GM19372 (cell line): ENCODE measurements around the gene GOLGA8J.
"Not testable (repeated sequence)": the region's sequence is repeated elsewhere in the genome, so short reads cannot be mapped to it uniquely, and the experiment has no call there.

Experiments
- ATAC-seq: cut with Tn5 transposase; IDR thresholded peaks from one replicate; pipeline ENCODE4 v1.9.1; 2021; ENCODE audit warnings: mild to moderate bottlenecking, low read depth, moderate library complexity; ENCODE audit not compliant: unreplicated experiment

The GOLGA8J gene, protein sequence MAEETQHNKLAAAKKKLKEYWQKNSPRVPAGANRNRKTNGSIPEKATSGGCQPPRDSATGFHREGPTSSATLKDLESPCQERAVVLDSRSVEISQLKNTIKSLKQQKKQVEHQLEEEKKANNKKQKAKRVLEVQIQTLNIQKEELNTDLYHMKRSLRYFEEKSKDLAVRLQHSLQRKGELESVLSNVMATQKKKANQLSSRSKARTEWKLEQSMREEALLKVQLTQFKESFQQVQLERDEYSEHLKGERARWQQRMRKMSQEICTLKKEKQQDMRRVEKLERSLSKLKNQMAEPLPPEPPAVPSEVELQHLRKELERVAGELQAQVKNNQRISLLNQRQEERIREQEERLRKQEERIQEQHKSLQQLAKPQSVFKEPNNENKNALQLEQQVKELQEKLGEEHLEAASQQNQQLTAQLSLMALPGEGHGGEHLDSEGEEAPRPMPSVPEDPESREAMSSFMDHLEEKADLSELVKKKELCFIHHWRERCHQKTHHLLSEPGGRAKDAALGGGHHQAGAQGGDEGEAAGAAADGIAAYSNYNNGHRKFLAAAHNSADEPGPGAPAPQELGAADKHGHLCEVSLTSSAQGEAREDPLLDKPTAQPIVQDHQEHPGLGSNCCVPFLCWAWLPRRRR

GRCh38 chr15:30082655-30083054, at the start of gene GOLGA8J:
TSS of gene GOLGA8J (plus strand) at chr15:30082955. CDS start at chr15:30083053, 98 bp downstream.
- ATAC-seq = not testable (repeated sequence)

GRCh38 chr15:30033211-30033610, 49.5 kb upstream of the GOLGA8J start:
- no peak for ATAC-seq

GRCh38 chr15:30033763-30034162, 49.0 kb upstream of the GOLGA8J start:
- no peak for ATAC-seq

GRCh38 chr15:30036036-30036703, 46.6 kb upstream of the GOLGA8J start:
- ATAC-seq = no peak

GRCh38 chr15:30038667-30039523, 43.9 kb upstream of the GOLGA8J start:
- no peak for ATAC-seq

DNA sequence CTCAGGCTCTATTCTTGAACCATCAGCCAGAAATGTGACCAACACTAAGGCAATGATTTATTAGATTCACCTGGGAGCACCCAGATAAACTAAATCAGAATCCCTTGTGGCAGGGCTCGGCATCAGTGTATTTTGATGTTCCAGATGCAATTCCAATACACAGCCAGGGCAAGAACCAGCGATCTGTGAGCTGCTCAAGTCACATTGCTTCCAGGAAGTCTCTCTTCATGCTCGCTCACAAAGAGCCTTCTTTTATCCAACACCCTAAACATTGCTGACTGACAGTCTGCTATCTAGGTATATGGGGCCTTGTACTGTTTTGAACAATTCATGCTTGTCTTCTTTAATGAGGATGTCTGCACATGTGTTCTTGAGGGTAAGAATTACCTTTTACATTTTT, 40.9 kb upstream of the GOLGA8J start:
- ATAC-seq = no peak

GRCh38 chr15:30042556-30042955, 40.2 kb upstream of the GOLGA8J start:
- no peak for ATAC-seq

DNA sequence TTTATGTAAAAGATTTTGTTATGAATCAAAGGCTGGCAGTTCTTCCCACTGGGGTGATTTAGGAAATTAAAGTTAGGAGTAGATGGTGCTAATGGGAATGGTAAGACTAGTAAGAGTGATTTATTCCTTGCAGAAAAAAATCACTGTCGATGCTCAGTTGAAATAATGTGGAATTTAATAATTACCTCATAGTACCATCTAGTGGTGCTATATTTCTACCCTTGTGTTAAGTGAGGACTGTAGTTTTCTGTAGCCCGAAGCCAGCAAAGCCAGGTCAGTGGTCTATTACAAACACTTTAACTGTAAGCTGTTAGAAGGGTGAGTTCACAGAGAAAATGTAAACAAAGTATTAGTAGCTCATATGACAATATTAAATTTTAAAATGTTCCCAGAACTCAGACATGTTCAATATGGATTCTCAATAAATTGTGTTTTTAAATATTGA, 39.5 kb upstream of the GOLGA8J start:
- no peak for ATAC-seq

- no peak for ATAC-seq
Observed at GRCh38 chr15:30044377-30044776, 38.4 kb upstream of the GOLGA8J start.

DNA sequence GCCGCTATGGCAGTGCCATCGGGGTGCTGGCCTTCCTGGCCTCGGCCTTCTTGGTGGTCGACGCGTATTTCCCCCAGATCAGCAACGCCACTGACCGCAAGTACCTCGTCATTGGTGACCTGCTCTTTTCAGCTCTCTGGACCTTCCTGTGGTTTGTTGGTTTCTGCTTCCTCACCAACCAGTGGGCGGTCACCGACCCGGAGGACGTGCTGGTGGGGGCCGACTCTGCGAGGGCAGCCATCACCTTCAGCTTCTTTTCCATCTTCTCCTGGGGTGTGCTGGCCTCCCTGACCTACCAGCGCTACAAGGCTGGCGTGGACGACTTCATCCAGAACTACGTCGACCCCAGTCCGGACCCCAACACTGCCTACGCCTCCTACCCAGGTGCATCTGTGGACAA, 37.9 kb upstream of the GOLGA8J start:
- not testable (repeated sequence) for ATAC-seq

DNA sequence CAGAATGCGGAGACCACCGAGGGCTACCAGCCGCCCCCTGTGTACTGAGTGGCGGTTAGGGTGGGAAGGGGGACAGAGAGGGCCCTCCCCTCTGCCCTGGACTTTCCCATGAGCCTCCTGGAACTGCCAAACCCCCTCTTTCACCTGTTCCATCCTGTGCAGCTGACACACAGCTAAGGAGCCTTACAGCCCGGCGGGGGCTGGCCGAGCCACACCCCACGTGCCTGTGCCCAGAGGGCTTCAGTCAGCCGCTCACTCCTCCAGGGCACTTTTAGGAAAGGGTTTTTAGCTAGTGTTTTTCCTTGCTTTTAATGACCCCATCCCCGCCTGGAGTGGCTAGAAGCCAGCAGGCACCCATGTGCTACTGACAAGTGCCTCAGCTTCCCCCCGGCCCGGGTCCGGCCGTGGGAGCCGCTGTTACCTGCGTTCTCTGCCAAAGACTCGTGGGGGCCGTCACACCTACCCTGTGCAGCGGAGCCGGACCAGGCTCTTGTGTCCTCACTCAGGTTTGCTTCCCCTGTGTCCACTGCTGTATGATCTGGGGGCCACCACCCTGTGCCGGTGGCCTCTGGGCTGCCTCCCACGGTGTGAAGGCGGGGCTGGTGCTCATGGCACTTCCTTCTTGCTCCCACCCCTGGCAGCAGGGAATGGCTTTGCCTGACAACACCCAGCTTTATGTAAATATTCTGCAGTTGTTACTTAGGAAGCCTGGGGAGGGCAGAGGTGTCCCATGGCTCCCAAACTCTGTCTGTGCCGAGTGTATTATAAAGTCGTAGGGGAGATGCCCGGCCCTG, 37.3 kb upstream of the GOLGA8J start:
- ATAC-seq = not testable (repeated sequence)

- ATAC-seq = no peak
Observed at GRCh38 chr15:30046430-30046829, 36.3 kb upstream of the GOLGA8J start.

DNA sequence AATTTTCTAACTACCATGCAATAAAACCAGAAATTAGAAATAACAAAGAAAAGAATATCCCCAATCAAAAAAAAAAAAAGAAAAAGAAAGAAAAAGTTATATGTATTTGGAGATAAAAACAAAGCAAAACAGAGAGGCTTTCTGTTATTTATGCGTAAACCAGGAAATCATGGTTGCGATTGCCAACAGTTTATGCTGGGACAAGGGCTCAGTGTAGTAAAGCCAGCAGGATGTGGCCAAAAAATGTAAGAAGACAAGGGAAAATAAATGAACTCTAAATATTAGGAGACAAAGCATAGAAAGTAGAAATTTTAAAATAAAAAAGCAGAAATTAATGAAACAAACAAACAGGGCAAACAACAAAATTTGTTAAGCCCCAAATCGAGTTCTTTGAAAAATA, 27.2 kb upstream of the GOLGA8J start:
- ATAC-seq = no peak

DNA sequence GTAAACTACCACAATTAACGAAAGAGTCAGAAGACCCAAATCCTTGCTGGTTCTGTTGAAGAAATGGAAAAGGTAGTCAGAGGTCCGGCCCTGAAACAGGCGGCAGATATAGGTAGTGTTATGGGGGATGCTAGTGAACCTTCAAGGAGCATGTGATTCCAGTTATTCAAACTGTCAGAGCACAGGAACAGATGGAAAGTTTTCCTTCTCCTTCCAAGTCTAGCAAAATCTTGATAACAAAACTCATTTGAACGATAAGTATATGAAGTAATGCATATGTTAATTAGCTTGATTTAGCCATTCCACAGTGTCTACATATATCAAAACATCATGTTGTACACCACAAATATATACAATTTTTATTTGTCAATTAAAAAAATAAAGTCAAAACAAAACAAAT, 26.6 kb upstream of the GOLGA8J start:
- no peak for ATAC-seq

DNA sequence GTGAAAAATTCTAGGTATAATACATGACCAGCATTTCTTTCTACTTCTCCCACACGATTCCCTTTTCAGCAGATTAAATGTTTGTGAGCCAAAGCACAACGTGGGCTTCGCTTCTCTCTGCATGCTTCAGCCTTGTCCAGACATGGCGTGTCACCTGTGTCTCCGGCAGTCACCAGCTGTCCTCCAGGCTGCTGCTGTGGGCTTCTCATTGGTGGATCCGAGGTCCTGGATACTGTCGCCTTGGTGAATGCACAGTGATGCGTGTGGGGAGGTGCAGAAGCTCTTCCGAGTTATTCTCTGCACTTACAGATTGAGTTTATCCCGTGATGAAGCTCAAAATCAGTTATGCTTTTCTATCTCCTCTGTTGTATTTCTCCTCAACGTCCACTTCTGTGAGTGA, 23.0 kb upstream of the GOLGA8J start:
- no peak for ATAC-seq

DNA sequence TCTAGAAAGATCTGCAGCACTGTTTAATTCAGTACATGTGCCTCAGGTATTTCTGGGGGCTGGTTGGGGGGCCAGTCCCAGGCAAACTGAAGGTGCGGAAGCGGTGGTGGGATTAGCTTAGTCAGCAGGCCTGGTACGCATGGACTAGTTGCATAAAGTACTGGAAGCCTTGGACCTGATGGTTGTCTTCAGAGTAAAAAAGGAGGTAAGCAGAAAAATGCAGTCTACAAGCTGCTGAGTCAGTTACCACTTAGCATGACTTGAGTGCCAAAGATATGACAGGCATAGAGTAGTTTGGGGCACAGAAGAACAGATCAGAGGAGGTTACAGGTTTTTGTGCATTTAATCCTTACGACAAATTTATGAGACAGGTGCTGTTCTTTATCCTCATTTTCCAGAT, 19.9 kb upstream of the GOLGA8J start:
- no peak for ATAC-seq

DNA sequence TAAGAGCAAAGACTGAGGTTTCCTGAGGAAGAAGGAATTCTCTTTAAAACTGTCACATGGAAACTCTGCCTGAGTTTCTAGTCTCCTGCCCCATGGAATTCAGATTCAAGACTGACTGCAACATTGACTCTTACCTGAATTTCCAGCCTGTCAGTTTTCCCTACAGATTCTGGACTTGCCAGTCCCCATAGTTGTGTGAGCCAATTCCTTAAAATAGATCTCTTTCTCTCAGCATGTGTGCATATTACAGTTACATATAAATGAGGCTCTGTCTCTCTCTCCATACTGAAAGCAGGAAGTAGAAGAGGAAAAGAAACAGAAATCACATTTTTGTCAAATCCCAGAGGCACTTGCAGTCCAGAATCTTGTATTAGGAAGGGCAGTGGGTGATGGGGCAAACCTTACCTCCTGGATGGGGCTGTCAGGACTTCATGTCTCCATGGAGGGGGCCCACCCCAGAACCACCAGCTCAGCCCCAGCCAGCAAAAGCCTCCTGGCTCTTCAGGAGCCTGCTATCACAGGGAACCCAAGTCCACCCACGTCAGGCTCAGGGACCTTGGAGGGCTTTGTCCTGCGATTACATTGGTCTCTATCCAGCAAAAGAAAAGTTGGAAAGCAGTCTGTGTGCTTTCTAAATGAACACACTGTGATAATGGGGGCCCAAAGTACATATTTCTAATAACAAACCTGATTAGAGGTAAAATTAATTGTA, 18.8 kb upstream of the GOLGA8J start:
- ATAC-seq = no peak

GRCh38 chr15:30065025-30065801, 17.5 kb upstream of the GOLGA8J start:
- ATAC-seq = no peak
